T-helper 1 cell treated with Interleukin-12 subunit alpha and Interleukin-12 subunit beta and Interleukin-4 antibody, amounts not matched to agents 30 μg/mL and 1 μg/mL, for 36 hours (primary cell): ENCODE results near the gene DIS3L.
"Not testable (repeated sequence)": the region's sequence is repeated elsewhere in the genome, so short reads cannot be mapped to it uniquely, and the experiment has no call there.

Experiments used
- H3K27ac Mint-ChIP-seq: one replicate; pipeline ENCODE4 v1.8.0; 2021; ENCODE audit warnings: mild to moderate bottlenecking, mixed read lengths
- H3K27me3 Mint-ChIP-seq: one replicate; pipeline ENCODE4 v1.8.0; 2021; ENCODE audit warnings: low read depth, mixed read lengths
- H3K36me3 Mint-ChIP-seq: one replicate; pipeline ENCODE4 v1.8.0; 2021; ENCODE audit warnings: low read depth, mixed read lengths
- H3K4me1 Mint-ChIP-seq: one replicate; pipeline ENCODE4 v1.8.0; 2021; ENCODE audit warnings: low read depth, mixed read lengths
- H3K4me3 Mint-ChIP-seq: one replicate; pipeline ENCODE4 v1.8.0; 2021; ENCODE audit warnings: mild to moderate bottlenecking, moderate library complexity, mixed read lengths
- H3K9me3 Mint-ChIP-seq: one replicate; pipeline ENCODE4 v1.8.0; 2021; ENCODE audit warnings: mixed read lengths

Gene DIS3L

DNA sequence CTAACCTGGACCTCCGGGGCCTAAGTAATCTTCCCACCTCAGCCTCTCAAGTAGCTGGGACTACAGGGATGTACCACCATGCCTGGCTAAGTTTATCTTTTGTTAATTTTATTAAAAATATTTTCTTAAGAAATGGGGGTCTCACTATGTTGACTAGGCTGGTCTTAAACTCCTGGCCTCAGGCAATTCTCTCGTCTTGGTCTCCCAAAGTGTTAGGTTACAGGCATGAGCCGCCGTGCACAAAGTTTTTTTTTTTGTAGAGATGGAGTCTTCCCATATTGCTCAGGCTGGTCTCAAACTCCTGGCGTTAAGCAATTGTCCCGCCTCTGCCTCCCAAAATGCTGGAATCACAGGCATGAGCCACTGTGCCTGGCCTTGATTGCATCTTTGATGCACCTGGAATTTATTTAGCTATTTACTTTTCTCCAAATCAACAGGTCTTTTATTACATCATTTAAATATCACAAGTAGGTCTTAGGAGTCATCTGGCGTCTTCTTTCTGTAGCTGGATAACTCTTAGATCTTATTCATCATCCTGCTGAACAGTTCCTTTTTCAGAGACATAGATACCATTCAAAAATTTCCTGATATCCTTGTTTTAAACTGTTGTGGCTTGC is 85.6 kb downstream of the DIS3L start:
- H3K9me3 Mint-ChIP-seq, result peaks cover 4% of the 10 kb centered on the region
- peaks cover 3% of the 10 kb centered on the region for H3K4me1 Mint-ChIP-seq
- peaks cover 3% of the 10 kb centered on the region for H3K36me3 Mint-ChIP-seq
- H3K27ac Mint-ChIP-seq, result no peak overlapping the region
- H3K27me3 Mint-ChIP-seq, result no peaks in the 10 kb centered on the region
- H3K4me3 Mint-ChIP-seq, result no peak overlapping the region

DNA sequence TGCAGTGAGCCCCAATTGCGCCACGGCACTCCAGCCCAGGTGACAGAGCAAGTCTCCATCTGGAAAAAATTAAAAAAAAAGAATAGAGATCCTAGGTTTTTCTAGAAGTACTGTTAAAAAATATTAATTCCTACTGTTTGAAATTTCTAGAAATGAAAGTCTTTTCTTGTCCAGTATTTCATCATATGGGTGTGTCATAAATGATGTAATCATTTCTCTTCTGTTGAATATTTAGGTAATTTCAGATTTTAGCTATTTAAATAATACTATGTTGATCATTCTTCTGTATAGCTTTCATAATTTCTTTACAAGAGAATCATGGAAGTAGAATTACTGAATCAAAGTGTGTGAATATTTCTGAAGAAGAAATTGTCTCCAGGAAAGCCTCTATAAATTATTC is 88.0 kb downstream of the DIS3L start:
- H3K27me3 Mint-ChIP-seq, H3K4me3 Mint-ChIP-seq, H3K9me3 Mint-ChIP-seq: not testable (repeated sequence)

More for the DNA sequence above, 88.0 kb downstream of the DIS3L start:
- H3K36me3 Mint-ChIP-seq, H3K27ac Mint-ChIP-seq: not testable (repeated sequence)
- peaks cover 15% of the 10 kb centered on the region for H3K4me1 Mint-ChIP-seq
